Activated CD4-positive, alpha-beta T cell treated with anti-CD3 and anti-CD28 coated beads for 1 hour (primary cell): ENCODE results near the gene HMGCLL1.

Experiments
- DNase-seq: peaks from one replicate; pipeline ENCODE4 v3.0.0-alpha.2; 2020

The HMGCLL1 gene

DNA sequence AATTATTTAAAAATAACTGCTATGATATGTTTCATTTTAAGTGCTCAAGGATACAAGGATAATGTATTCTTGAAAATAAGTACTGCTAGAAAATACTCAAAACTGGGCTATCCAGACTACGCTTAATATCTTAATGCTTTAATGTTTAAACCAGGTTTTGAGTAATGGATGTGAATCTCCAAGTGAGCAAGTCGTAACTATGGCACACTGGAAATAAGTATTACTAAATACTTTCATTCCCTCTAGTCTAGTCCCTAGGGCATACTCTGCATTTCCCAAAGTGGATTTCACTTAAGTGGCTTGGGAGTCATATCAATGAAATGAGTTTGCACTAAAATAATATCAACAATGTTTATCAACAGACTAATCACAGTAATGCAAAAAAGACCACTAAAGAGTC lies 48.1 kb downstream of the HMGCLL1 start:
- no peak for DNase-seq

- no peak for DNase-seq
Measured at GRCh38 chr6:55528624-55529023, 50.4 kb downstream of the HMGCLL1 start.

DNA sequence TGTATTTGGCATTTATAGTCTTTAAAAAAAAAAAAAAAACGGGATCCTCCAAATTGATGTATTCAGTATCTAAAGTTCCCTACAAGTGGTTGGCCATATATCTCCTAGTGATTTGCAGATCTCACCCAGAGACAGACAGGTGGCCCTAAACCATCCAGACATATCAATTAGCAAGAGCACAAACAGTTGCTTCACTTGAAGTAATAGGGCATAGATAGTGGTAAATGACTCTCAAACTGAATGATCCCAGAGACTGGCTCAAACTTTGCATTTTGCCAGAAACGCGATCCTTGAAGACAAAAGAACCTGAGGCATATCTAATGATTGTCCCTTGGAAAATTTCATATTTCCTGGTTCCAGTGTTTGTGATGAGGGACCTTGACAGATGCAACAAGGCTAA lies 54.6 kb downstream of the HMGCLL1 start:
- no peak for DNase-seq

DNA sequence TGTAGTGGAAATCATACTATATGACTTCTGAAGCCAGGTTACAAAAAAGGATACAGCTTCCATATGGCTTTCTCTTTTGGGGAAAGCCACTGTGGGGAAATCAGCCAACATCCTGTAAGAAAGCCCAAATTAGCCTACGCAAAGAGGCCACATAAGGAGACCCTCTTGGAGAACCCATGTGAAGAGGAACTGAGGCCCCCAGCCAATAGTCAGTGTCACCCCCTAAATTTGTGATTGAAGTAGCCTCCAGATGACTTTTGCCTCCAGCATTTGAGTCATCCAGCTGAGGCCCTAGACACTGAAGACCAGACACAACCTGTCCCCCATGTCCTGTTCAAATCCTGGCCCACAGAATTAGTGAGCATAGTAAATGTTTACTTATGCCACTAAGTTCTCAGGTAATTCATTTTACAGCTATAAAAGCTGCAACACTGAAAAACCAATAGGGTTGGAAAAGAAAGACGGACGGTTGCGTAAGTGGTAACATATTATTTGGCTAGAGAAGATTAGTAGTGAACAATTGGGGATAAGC lies 60.4 kb downstream of the HMGCLL1 start:
- DNase-seq, result no peak

DNA sequence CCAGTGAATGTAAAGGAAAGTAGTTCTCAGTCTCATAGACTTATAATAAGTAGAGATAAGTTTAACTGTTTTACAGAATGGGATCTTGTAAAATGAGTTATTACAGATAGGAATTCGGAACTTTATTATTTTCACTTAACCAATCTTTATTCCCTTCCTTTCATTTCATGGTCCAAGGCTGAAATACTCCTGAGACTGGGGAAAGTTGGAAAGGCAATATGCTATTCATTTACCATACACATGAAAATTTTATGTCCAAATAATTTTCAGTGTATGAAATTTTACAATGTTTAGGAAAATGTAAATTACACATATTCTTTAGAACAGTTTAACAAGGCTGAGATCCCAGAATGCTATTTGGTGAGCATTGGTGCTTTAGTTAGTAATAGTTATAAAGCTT lies 62.3 kb downstream of the HMGCLL1 start:
- DNase-seq, result no peak

- no peak for DNase-seq
Measured at GRCh38 chr6:55512904-55513303, 66.1 kb downstream of the HMGCLL1 start.

- DNase-seq, result no peak
Measured at GRCh38 chr6:55511122-55511800, 67.7 kb downstream of the HMGCLL1 start.

DNA sequence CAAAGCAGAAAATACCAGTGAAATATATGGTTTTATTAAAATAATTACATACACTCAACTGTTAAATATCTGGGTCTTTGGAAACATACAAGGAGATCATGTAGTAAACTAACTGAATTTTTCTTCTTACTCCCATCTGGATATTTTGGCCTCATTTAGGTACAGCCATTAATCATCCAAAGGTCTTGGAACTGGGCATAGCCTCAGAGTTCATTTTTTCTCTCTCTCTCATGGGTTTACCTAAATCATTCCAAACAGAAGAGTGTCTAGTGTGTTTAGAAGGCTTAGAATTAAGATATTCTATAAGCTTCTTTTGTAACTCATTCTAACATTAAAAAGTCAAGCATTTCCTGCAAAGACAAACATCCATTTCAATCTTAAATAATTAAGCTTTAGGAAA lies 79.4 kb downstream of the HMGCLL1 start:
- DNase-seq, result no peak

- DNase-seq, result no peak
Measured at GRCh38 chr6:55497694-55498093, 81.3 kb downstream of the HMGCLL1 start.

- no peak for DNase-seq
Measured at GRCh38 chr6:55496201-55496600, 82.8 kb downstream of the HMGCLL1 start.

- DNase-seq, result no peak
Measured at GRCh38 chr6:55495277-55495676, 83.7 kb downstream of the HMGCLL1 start.

DNA sequence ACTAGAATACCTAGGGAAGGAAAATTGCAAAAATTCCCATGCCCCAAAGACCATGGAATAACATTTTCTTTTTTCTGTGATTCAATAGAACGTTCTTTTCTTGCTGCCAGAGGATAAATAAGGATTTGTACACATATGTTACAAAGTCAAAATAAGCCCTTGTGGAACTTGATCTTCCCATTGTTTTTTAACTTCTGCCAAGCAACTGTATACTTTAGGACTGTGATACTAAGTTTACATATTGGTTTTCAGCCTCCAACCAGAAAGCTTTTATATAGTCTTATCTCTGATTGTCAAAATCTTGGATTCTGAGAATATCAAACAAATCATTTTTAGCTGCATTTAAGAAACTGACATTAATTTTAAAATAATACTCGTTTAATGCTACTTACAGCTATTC lies 84.6 kb downstream of the HMGCLL1 start:
- DNase-seq, result no peak

DNA sequence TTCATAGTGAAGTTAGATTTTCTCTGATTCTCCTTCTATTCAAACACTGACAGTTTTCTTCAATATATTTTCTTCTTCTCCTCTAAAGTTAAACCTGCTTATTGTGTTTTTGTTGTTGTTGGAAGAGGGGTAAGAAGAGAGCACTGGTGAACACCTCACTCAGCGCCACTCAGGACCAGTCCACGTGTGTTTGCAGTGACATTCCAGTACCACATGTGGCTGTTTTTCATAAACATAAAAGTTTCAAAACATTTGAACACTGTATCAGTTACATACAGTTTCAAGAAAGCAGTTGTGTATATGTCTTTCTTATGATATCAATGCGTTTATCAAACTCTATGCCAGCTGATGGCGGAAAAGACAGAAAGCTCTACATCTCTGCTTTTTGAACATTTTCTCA lies 86.7 kb downstream of the HMGCLL1 start:
- DNase-seq, result no peak

DNA sequence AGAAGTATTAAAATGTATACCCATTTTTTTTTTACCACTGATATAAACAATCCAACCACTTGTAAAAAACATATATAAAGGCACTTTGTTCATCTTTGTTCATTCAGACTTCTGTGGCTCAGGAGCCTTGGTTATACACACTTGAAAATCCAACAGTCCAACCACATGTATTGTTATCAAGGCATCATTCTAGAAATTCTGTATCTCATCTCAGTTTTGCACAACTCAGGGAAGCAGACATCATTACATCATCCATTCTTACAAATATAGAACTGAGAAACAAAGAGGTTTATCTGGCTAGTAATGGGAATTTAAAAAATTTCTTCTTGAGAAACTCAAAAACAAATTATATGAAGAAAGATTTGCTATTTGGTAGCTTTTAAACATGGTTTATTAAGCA lies 88.1 kb downstream of the HMGCLL1 start:
- DNase-seq, result no peak

DNA sequence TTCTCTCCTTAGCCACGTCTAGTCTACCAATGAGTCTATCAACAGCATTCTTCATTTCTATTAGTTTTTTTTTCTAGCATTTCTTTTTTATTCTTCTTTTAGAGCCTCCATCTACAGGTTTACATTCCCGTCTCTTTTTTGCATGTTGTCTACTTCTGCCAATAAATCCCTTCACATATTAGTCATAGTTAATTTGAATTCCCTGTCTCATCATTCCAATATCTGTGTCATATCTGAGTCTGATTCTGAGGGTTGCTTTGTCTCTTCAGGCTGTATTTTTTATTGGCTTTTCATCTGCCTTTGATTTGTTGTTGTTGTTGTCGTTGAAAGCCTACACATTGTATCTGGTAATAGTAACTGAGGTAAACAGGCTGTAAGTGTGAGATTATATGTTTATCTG lies 104.6 kb downstream of the HMGCLL1 start:
- no peak for DNase-seq

- DNase-seq, result no peak
Measured at GRCh38 chr6:55473722-55474121, 105.3 kb downstream of the HMGCLL1 start.

- no peak for DNase-seq
Measured at GRCh38 chr6:55469951-55470366, 109.0 kb downstream of the HMGCLL1 start.

- no peak for DNase-seq
Measured at GRCh38 chr6:55456016-55456415, 123.0 kb downstream of the HMGCLL1 start.

- DNase-seq, result no peak
Measured at GRCh38 chr6:55450005-55450404, 129.0 kb downstream of the HMGCLL1 start.

DNA sequence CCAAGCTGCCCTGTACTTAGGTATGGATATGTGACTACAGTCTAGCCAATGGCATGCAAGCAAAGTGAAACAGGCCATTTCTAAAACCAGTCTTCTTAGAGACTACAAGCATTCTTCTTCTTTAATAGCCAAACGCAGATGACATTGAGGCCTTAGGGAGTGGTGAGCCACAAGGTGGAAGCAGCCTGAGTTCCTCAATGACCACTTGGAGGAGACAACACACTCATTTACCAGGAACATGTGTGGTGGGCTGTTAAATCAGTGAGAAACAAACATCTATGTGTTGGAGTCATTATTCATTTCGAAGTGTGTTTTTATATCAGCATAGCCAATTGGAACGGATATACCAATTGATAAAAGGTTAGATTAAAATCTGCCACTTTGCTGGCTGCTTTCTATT lies 129.8 kb downstream of the HMGCLL1 start:
- no peak for DNase-seq

GRCh38 chr6:55448451-55448850 lies 130.5 kb downstream of the HMGCLL1 start:
- DNase-seq, result no peak

DNA sequence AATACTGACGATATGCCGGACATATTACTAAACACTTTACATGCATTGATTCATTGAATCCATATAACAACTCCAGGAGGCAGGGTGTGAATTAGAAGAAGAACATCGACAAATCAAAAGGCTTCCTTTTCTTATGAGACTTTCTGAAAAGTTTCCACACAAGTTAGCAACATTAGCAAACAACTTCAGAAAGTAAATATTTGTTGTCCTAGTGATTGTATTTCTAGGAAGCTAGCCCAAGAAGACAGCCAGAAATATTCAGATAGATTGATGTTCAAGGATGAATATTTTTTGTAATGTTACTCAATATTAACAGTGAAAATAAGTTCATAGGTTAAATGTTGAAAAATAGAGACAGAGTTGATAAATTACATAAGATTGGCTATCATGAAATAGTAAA lies 131.1 kb downstream of the HMGCLL1 start:
- no peak for DNase-seq

GRCh38 chr6:55445648-55446204 lies 133.3 kb downstream of the HMGCLL1 start:
- no peak for DNase-seq

DNA sequence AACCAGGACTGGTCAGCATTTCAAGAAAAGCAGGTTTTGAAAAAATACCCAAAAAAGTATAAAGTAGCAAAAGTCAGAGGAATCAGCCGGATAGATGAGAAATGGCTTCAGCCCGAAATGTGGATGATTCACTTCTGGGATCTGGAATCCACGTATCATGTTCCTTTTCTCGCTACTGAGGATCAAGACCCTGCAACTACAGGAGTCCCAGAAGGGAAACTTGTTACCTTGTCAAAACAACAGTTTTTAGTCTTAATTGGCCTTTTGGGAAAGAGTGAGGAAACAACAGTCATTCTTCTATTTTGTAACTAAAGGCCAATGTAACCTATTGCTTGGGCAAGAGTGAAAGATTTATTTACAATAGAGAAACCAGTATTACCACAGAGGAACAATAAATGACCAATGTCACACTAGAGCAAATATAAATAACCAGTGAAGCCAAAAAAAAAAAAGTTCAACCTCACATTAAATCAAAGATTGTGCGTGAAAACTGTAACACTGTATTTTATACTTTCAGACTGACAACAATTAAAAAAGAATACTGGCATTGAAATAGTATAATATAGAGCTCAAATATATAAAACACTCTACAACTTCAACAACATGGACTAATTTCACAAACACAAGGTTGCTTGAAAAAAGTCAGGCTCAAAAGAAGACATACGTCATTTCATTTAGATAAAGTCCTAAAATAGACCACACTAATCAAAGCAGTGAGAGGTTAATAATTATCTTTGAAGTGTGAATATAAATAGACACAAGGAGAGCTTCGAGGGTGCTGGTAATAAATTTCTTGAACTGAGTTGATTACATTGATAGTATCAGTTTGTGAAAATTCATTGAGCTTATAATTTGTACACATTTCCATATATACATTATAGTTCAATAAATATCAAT lies 135.5 kb downstream of the HMGCLL1 start:
- DNase-seq, result no peak
